ENCODE results near the gene IL4R. TPM values are rescaled to one million over a fixed set of nuclear protein-coding genes. Genes with fewer than 3 reads are reported as not detected.
A peak's percentile ranks its signal among the peaks of the same experiment; 100 is the strongest.

IL4R gene
- total and polyA plus RNA-seq, 2 of the 13 experiments (the other 11 are each of a cell fraction or from before 2014, with no cell fraction given), result 15.9 to 49.6 TPM

DNA sequence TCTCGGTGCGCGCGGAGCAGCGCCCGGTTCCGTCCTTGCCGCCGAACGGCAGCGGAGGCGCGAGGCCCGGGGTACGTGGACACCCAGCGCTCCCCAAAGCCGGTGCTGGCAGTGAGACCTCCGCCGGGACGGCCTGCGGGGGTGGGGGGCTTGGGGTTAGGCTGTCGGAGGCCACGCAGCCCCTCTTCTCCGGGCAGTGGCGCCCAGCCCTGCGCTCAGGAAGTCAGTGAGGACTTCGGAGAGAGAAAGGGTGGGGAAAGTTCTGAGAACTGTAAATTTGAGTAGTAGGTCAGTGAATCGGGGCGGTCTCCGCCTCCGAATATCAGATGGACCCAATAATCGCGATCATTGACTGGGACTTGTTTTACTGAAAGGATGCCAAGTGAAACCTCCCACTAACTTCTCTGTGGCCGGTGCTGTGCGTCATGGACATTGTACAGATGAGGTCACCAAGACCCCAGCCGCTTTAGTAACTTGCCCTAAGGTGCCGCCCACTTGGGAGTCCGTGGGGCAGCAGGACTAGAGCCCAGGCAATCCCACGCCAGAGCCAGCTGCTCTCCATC, 468 bp downstream of the IL4R start (continued):
- TF ChIP-seq TBX2 (CRISPR knock-in tag; IDR thresholded peaks at IDR 0.05; ENCODE audit: borderline replicate concordance) (0 out of 2 replicates have a peak, but pooled peaks have one; percentile 33), ZBTB8A (CRISPR knock-in tag; IDR thresholded peaks at IDR 0.05; ENCODE audit: borderline replicate concordance, low read depth) (peak; percentile 69; the same call in 1 of the 2 replicates), IKZF4 (CRISPR knock-in tag; IDR thresholded peaks at IDR 0.05; ENCODE audit: borderline replicate concordance, low read depth, not compliant biosample characterization) (peak; percentile 36), IRX3 (CRISPR knock-in tag; IDR thresholded peaks at IDR 0.05; ENCODE audit: borderline replicate concordance, low read depth) (0 out of 2 replicates have a peak, but pooled peaks have one; percentile 27), ZNF768 (CRISPR knock-in tag; IDR thresholded peaks at IDR 0.05) (0 out of 2 replicates have a peak, but pooled peaks have one; percentile 21), ZNF550 (CRISPR knock-in tag; IDR thresholded peaks at IDR 0.05; ENCODE audit: borderline replicate concordance) (0 out of 2 replicates have a peak, but pooled peaks have one; percentile 26), HMGXB3 (CRISPR knock-in tag; IDR thresholded peaks at IDR 0.05; ENCODE audit: borderline replicate concordance) (0 out of 2 replicates have a peak, but pooled peaks have one; percentile 17), GPN1 (CRISPR knock-in tag; IDR thresholded peaks at IDR 0.05; ENCODE audit: borderline replicate concordance) (0 out of 2 replicates have a peak, but pooled peaks have one; percentile 7), ERF (CRISPR knock-in tag; IDR thresholded peaks at IDR 0.05) (0 out of 2 replicates have a peak, but pooled peaks have one; percentile 9), TOPORS (CRISPR knock-in tag; IDR thresholded peaks at IDR 0.05) (peak; percentile 5; the same call in 1 of the 2 replicates), HOXA5 (CRISPR knock-in tag; IDR thresholded peaks at IDR 0.05) (0 out of 2 replicates have a peak, but pooled peaks have one; percentile 2), RARG (CRISPR knock-in tag; IDR thresholded peaks at IDR 0.05; ENCODE audit: low read depth) (no peak), ZNF431 (CRISPR knock-in tag; IDR thresholded peaks at IDR 0.05; ENCODE audit: borderline replicate concordance, low read depth) (no peak), KAT7 (CRISPR knock-in tag; IDR thresholded peaks at IDR 0.05; ENCODE audit: borderline replicate concordance) (0 out of 2 replicates have a peak, but pooled peaks have one; percentile 46), CHCHD3 (CRISPR knock-in tag; IDR thresholded peaks at IDR 0.05) (peak; percentile 79; the same call in 1 of the 2 replicates), ZNF432 (CRISPR knock-in tag; IDR thresholded peaks at IDR 0.05; ENCODE audit: borderline replicate concordance) (peak; percentile 57; the same call in 1 of the 2 replicates)
- TF ChIP-seq, protein P1, sequence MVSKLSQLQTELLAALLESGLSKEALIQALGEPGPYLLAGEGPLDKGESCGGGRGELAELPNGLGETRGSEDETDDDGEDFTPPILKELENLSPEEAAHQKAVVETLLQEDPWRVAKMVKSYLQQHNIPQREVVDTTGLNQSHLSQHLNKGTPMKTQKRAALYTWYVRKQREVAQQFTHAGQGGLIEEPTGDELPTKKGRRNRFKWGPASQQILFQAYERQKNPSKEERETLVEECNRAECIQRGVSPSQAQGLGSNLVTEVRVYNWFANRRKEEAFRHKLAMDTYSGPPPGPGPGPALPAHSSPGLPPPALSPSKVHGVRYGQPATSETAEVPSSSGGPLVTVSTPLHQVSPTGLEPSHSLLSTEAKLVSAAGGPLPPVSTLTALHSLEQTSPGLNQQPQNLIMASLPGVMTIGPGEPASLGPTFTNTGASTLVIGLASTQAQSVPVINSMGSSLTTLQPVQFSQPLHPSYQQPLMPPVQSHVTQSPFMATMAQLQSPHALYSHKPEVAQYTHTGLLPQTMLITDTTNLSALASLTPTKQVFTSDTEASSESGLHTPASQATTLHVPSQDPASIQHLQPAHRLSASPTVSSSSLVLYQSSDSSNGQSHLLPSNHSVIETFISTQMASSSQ (IDR thresholded peaks at IDR 0.05; ENCODE audit: low read depth), result no peak
- TF ChIP-seq, protein P1 (CRISPR knock-in tag; IDR thresholded peaks at IDR 0.05; ENCODE audit: borderline replicate concordance), result 0 out of 2 replicates have a peak, but pooled peaks have one; percentile 4

Measured in HepG2 (cell line).